ENCODE data around the gene PPP2R3C. TPM values are rescaled to one million over a fixed set of nuclear protein-coding genes. Genes with fewer than 3 reads are reported as not detected.
A peak's percentile ranks its signal among the peaks of the same experiment; 100 is the strongest.

Gene PPP2R3C
- total RNA-seq, 4 donors from 2014 or later, result 15.1 to 31.0 (median 24.9) TPM

GRCh38 chr14:35052637-35053036 is 69.2 kb downstream of the PPP2R3C start:
- H3K4me3 ChIP-seq (replicated peaks in 1 of 3), result no peak overlapping the region
- peak; percentile 29 to 34 for DNase-seq
- no peaks in the 10 kb centered on the region for H3K9me3 ChIP-seq
- 74 to 78% methylated on average over 2 of the region's 2 CpGs for WGBS, 2 donors
- peak overlapping the region in 1 of 3 donors; percentile 19 for H3K27ac ChIP-seq
- H3K4me1 ChIP-seq, result peaks cover 14 to 34% of the 10 kb centered on the region in 2 donors
- TF ChIP-seq POLR2A (IDR thresholded peaks at IDR 0.05) (no peak), CTCF (IDR thresholded peaks at IDR 0.05) (no peak)
- intact Hi-C loops (cut with DNase I), result no loop called here
- no peaks in the 10 kb centered on the region for H3K27me3 ChIP-seq
- H3K36me3 ChIP-seq, result peaks cover 8 to 10% of the 10 kb centered on the region in 2 donors

GRCh38 chr14:35051796-35052195 is 70.0 kb downstream of the PPP2R3C start:
- no peaks in the 10 kb centered on the region for H3K27me3 ChIP-seq
- H3K4me3 ChIP-seq (replicated peaks in 1 of 3), result no peak overlapping the region
- DNase-seq, result no peak
- peaks cover 18 to 39% of the 10 kb centered on the region in 2 donors for H3K4me1 ChIP-seq
- TF ChIP-seq POLR2A (IDR thresholded peaks at IDR 0.05) (no peak), CTCF (IDR thresholded peaks at IDR 0.05) (no peak)
- intact Hi-C loops (cut with DNase I), result no loop called here
- peak overlapping the region in 1 of 3 donors; percentile 19 for H3K27ac ChIP-seq
- H3K9me3 ChIP-seq, result no peaks in the 10 kb centered on the region
- WGBS, 2 donors, result 92 to 95% methylated on average over 1 of the region's 1 CpG
- H3K36me3 ChIP-seq, result peaks cover 8 to 10% of the 10 kb centered on the region in 2 donors

GRCh38 chr14:35050652-35051051 is 71.1 kb downstream of the PPP2R3C start:
- no peak for DNase-seq
- WGBS, 2 donors, result 52 to 54% methylated on average over 1 of the region's 1 CpG
- Histone ChIP-seq H3K4me3 (replicated peaks in 1 of 3) (no peak overlapping the region), H3K36me3 (peaks cover 8 to 10% of the 10 kb centered on the region in 2 donors), H3K4me1 (peaks cover 18 to 39% of the 10 kb centered on the region in 2 donors), H3K27ac (peak overlapping the region in 2 of 3 donors; percentile 2 to 10), H3K27me3 (no peaks in the 10 kb centered on the region), H3K9me3 (no peaks in the 10 kb centered on the region)
- intact Hi-C loops (cut with DNase I), result no loop called here
- TF ChIP-seq POLR2A (IDR thresholded peaks at IDR 0.05) (no peak), CTCF (IDR thresholded peaks at IDR 0.05) (no peak)

- WGBS, 2 donors, result 30 to 38% methylated on average over 4 of the region's 4 CpGs
- H3K27ac ChIP-seq, result peak overlapping the region in 2 of 3 donors; percentile 21 to 97
- TF ChIP-seq CTCF (IDR thresholded peaks at IDR 0.05), result no peak
- no peak for TF ChIP-seq POLR2A (IDR thresholded peaks at IDR 0.05)
- intact Hi-C loops (cut with DNase I), result no loop called here
- peak overlapping the region in 1 of 3 donors; percentile 15 for H3K4me3 ChIP-seq (replicated peaks in 1 of 3)
- no peaks in the 10 kb centered on the region for H3K27me3 ChIP-seq
- no peaks in the 10 kb centered on the region for H3K9me3 ChIP-seq
- DNase-seq, result no peak
- H3K36me3 ChIP-seq, result no peaks in the 10 kb centered on the region
- H3K4me1 ChIP-seq, result peaks cover 18 to 39% of the 10 kb centered on the region in 2 donors
Measured at GRCh38 chr14:35047976-35048513, 73.7 kb downstream of the PPP2R3C start.

- intact Hi-C loops (cut with DNase I), result no loop called here
- no peaks in the 10 kb centered on the region for H3K27me3 ChIP-seq
- peak overlapping the region; percentile 91 to 97 (median 96) for H3K27ac ChIP-seq
- 29 to 30% methylated on average over 21 of the region's 23 CpGs for WGBS, 2 donors
- DNase-seq, result peak; percentile 64 to 65
- H3K4me3 ChIP-seq (replicated peaks in 1 of 3), result peak overlapping the region; percentile 62 to 92 (median 80)
- H3K36me3 ChIP-seq, result no peaks in the 10 kb centered on the region
- H3K4me1 ChIP-seq, result peaks cover 18 to 32% of the 10 kb centered on the region in 2 donors
- peak in 1 of 6 experiments; percentile 22 for TF ChIP-seq CTCF (IDR thresholded peaks at IDR 0.05)
- TF ChIP-seq POLR2A (IDR thresholded peaks at IDR 0.05), result no peak
- H3K9me3 ChIP-seq, result no peaks in the 10 kb centered on the region
Measured at GRCh38 chr14:35046751-35047536, 74.8 kb downstream of the PPP2R3C start.
